HG03103 (cell line): ENCODE results near the gene PABPC4L.
"Not testable (repeated sequence)": the region's sequence is repeated elsewhere in the genome, so short reads cannot be mapped to it uniquely, and the experiment has no call there.

ENCODE experiments used
- ATAC-seq: cut with Tn5 transposase; IDR thresholded peaks from one replicate; pipeline ENCODE4 v1.9.1; 2021; ENCODE audit warnings: low read depth; ENCODE audit not compliant: unreplicated experiment

The PABPC4L gene

DNA sequence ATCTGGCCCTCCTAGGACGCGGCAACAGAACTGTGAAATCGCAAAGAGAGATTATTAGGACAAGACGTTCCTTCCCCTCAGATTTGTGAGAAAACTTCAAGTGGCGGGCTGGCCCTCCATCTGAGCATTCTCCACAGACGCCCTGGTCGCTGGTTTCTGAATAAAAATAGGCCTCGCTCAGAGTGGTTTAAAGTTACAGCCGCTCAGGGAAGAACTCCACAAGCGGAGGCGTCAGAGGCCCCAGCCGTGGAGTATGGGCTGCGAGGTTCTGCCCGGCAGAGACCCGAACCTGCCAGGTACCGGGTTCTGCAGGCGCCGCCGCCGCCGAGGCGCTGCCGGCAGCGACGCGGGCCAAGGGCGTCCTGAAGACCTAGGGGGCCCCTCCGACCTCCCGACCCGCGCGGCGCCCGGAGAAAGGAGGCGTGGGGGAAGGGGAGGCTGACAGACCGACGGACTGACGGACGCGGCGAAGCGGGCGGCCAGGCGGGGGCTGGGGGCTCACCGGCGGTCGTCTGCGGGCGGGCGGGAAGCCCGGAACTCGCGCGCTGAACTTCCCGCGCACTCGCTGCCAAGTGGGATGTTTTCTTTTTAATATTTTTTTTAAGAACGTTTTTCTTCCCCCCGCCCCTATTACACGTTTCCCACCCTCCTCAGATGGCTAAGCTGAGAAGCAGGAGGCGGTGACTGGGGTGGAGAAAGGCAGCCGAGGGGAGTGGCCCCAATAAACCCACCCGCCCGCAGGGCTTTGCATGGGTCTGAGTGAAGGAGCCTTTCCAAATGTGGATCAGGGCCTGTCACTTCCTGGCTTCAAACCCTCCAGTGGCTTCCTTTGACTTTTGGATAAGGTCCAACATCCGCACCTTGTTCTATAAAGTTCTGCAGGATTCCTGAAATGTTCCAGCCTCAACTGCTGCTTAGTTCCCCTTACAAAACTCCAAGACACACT is at the start of gene PABPC4L:
Gene PABPC4L (minus strand): TSS at position 574 of the 946 bp plus-strand sequence. CDS start 770 bp downstream, outside the sequence.
- ATAC-seq, result no peak

- ATAC-seq, result no peak
Observed at GRCh38 chr4:134251322-134251721, 49.7 kb upstream of the PABPC4L start.

GRCh38 chr4:134243742-134244713 is 42.4 kb upstream of the PABPC4L start:
- ATAC-seq, result no peak

- no peak for ATAC-seq
Observed at GRCh38 chr4:134219043-134219442, 17.5 kb upstream of the PABPC4L start.

- ATAC-seq, result no peak
Observed at GRCh38 chr4:134216411-134216810, 14.8 kb upstream of the PABPC4L start.

GRCh38 chr4:134215620-134216344 is 14.2 kb upstream of the PABPC4L start:
- no peak for ATAC-seq

DNA sequence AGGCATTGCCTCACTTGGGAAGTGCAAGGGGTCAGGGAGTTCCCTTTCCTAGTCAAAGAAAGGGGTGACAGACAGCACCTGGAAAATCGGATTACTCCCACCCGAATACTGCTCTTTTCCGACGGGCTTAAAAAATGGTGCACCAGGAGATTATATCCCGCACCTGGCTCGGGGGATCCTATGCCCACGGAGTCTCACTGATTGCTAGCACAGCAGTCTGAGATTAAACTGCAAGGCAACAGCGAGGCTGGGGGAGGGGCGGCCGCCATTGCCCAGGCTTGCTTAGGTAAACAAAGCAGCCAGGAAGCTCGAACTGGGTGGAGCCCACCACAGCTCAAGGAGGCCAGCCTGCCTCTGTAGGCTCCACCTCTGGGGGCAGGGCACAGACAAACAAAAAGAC is 6.4 kb upstream of the PABPC4L start:
- not testable (repeated sequence) for ATAC-seq

GRCh38 chr4:134202166-134202956 is 772 bp upstream of the PABPC4L start:
- ATAC-seq, result no peak

DNA sequence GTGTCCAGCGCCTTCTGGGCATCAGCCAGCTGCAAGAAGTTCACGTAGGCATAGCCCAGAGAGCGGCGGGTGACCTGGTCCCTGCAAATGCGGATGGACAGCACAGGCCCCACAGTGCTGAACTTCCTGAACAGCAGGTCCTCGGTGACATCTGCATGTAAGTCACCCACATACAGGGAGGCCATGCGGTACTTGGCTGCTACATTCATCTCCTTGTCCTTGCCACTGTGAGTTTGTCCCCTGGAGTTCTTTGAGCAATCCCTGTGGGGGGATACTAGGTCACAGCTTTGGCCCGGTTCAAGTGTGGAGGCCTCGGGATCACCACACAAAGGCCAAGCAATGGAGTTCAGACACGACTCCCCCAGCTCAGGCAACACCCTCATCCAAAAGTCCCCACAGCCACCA is 776 bp downstream of the PABPC4L start:
- ATAC-seq, result no peak

DNA sequence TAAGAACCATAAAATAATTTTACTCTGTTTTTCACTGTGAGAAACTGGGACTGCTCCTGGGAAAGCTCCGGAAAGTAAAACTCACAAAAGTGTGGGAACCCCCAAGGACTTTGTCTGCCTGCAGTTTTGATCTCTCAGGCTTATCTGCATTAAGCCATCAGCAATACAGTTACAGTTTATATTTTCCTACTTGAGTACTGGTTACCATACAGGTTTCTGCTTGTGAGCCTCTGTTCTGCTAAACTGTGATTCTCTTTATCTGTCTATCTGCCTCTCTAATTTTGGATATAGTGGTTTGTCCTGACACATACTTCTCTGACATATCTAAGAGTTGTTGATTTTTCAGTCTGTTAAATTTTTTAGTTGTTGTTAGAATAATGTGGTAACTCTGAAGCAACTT is 11.6 kb downstream of the PABPC4L start:
- no peak for ATAC-seq

GRCh38 chr4:134189480-134189879 is 12.1 kb downstream of the PABPC4L start:
- no peak for ATAC-seq

- no peak for ATAC-seq
Observed at GRCh38 chr4:134178706-134179105, 22.9 kb downstream of the PABPC4L start.

DNA sequence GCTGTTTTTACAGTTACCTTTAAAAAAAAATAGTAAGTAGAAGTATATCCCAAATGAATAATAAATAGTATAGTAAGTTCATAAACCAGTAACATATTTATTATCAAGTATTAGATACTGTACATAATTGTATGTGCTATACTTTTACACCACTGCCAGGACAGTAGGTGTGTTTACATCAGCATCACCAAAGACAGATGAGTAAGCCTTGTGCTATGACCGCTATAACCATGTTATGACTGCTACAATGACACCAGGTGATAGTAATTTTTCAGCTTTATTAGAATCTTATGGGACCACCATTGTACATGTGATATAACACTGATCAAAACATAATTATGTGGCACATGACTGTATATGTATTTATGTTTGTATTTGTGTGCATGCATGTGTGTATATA is 27.3 kb downstream of the PABPC4L start:
- no peak for ATAC-seq

DNA sequence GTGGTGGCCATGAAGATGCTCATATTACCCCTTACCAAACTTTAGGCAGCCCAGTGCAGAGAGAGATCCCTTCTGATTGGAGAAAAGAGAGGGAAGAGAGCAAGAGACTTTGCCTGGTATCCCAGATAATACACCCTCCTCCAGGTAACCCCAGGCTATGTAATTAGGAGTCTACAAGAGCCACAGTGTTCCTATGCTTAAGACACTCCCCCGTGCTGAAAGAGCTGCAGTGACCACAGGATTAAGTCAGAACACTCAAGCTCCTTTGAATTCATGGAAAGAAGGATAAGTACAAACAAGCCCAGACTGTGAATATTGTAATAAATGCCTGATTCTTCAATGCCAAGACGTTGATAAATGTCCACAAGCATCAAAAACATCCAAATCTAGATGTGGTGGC is 41.4 kb downstream of the PABPC4L start:
- no peak for ATAC-seq

GRCh38 chr4:134154097-134154496 is 47.5 kb downstream of the PABPC4L start:
- no peak for ATAC-seq

GRCh38 chr4:134147941-134148340 is 53.6 kb downstream of the PABPC4L start:
- ATAC-seq, result no peak
